CD4-positive, CD25-positive, alpha-beta regulatory T cell (primary cell): Measurements from ENCODE around the gene ALKBH6. TPM values are rescaled to one million over a fixed set of nuclear protein-coding genes. Genes with fewer than 3 reads are reported as not detected.

Source experiments
- ATAC-seq, 2 donors: fragments of 150-1000 bp; cut with Tn5 transposase; one replicate each; pipeline ENCODE4 v1.10.0; 2021; ENCODE audit warnings: low read depth in 2 of 2, moderate number of reproducible peaks in 2 of 2, moderate library complexity in 1 of 2
- DNase-seq, 3 donors: peaks; one replicate each; pipeline versions ENCODE4 v3.0.0 to v3.0.0-alpha.2; 2012 to 2022; ENCODE audit warnings: mixed read lengths in 1 of 3
- H3K27ac ChIP-seq: one replicate; pipeline ENCODE4 v1.7.0; 2013; ENCODE audit warnings: mild to moderate bottlenecking, low read length; ENCODE audit not compliant: insufficient read depth, poor library complexity, severe bottlenecking
- H3K27me3 ChIP-seq: one replicate; pipeline ENCODE4 v1.7.0; 2013; ENCODE audit warnings: low read length; ENCODE audit not compliant: control insufficient read depth, insufficient read depth
- H3K36me3 ChIP-seq: one replicate; pipeline ENCODE4 v1.7.0; 2013; ENCODE audit warnings: mild to moderate bottlenecking, low read length, moderate library complexity; ENCODE audit not compliant: control insufficient read depth, insufficient read depth
- H3K4me1 ChIP-seq: 2 replicates; pipeline ENCODE4 v1.7.0; 2013; ENCODE audit warnings: mild to moderate bottlenecking, low read length; ENCODE audit not compliant: insufficient read depth, control insufficient read depth, poor library complexity, severe bottlenecking
- H3K4me3 ChIP-seq: one replicate; pipeline ENCODE4 v1.7.0; 2013; ENCODE audit warnings: low read depth, mild to moderate bottlenecking, low read length, moderate library complexity
- H3K9me3 ChIP-seq, 2 experiments: 1 replicate in 1 of 2; 2 replicates in 1 of 2; pipeline ENCODE4 v1.7.0; 2013; ENCODE audit warnings: low read length in 2 of 2, mild to moderate bottlenecking in 1 of 2, moderate library complexity in 1 of 2; ENCODE audit not compliant: control insufficient read depth in 2 of 2
- H3K27ac Mint-ChIP-seq, 3 donors: one replicate each; pipeline ENCODE4 v1.8.0; 2020 to 2022; ENCODE audit warnings: mild to moderate bottlenecking in 3 of 3, mixed read lengths in 3 of 3, moderate library complexity in 2 of 3
- H3K27me3 Mint-ChIP-seq: one replicate; pipeline ENCODE4 v1.8.0; 2022; ENCODE audit warnings: mild to moderate bottlenecking, mixed read lengths
- H3K36me3 Mint-ChIP-seq: one replicate; pipeline ENCODE4 v1.8.0; 2020; ENCODE audit warnings: mixed read lengths
- H3K4me1 Mint-ChIP-seq, 4 donors: one replicate each; pipeline ENCODE4 v1.8.0; 2020 to 2022; ENCODE audit warnings: mixed read lengths in 4 of 4, mild to moderate bottlenecking in 1 of 4
- H3K4me3 Mint-ChIP-seq, 4 donors: one replicate each; pipeline ENCODE4 v1.8.0; 2020 to 2022; ENCODE audit warnings: mild to moderate bottlenecking in 4 of 4, mixed read lengths in 4 of 4, moderate library complexity in 3 of 4
- H3K9me3 Mint-ChIP-seq, 7 donors: one replicate each; pipeline ENCODE4 v1.8.0; 2020 to 2022; ENCODE audit warnings: mixed read lengths in 7 of 7, mild to moderate bottlenecking in 3 of 7, moderate library complexity in 2 of 7
- polyA plus RNA-seq, 4 donors: library from polyadenylated mRNA; unstranded; fragments of 300-500 nt; fragmentation: Illumina TruSeq; gene quantifications; one replicate each; pipeline ENCODE4 v1.2.3, GENCODE V29; 2021
- total RNA-seq: library from RNA; stranded (reverse); gene quantifications from one replicate; pipeline ENCODE4 v1.2.3, GENCODE V29; 2022

ALKBH6 gene
- total RNA-seq (35.8 TPM), polyA plus RNA-seq (10 to 100 TPM; 18.3 to 32.7 (median 24.8) TPM)

DNA sequence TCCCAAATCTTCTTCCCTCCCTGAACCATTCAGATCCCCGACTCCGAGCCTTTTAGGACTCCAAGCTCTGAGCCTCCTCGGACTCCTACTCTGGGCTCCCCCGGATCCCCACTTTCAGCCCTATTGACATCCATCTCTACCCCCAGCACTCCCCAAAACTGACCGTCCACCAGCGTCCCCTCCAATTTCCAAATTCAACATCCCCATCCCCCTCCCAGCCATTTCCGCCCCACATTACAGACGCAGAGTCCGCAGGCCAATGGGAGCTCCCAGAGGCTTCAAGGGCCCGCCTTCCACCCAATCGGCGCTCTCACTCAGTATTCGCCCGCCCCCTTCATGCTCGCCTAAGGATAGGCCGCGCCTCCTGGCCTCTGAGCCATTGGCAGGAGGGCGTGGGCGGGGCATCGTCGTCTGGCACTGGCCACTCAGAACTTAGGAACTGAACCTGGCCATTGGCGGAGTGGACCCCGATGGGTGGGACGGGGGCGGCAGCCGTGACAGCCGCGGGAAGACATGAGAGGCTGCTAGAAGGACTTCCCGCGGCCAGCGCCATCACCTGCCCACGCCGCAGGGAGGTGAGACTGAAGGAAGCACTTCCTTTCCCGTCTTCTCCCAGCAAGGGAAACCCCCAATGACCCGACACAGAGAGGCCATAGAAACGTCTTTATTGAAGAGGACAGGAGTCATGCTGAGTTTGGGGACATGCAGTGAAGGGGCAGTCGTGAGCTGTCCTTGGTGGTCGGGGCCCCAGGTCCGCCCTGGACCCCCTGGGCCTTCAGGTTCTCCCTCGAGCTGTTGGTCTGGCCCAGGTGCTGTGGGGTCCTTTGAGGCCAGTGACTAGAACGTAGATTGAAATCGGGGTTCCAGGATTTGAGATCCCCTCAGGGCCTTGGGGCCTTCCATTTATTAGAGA, at the start of gene ALKBH6:
TSS of gene ALKBH6 (minus strand) at position 202 of the 913 bp plus-strand sequence. CDS start 816 bp downstream, outside the sequence.
- no peaks in the 10 kb centered on the region for H3K27me3 ChIP-seq
- Mint-ChIP-seq H3K36me3 (peaks cover 5% of the 10 kb centered on the region), H3K9me3 (no peaks in the 10 kb centered on the region), H3K27me3 (no peaks in the 10 kb centered on the region), H3K27ac (peak within 1 kb of the TSS; percentile 97 to 100 (median 97)), H3K4me1 (peaks cover 4 to 45% (median 24%) of the 10 kb centered on the region in 4 donors), H3K4me3 (peak within 1 kb of the TSS; percentile 86 to 99 (median 98))
- peak within 1 kb of the TSS; percentile 90 for H3K4me3 ChIP-seq
- no peaks in the 10 kb centered on the region for H3K36me3 ChIP-seq
- peaks cover 23% of the 10 kb centered on the region for H3K4me1 ChIP-seq
- ATAC-seq = peak; percentile 98 to 99
- peak; percentile 98 to 100 (median 99) for DNase-seq
- no peaks in the 10 kb centered on the region for H3K9me3 ChIP-seq
- H3K27ac ChIP-seq = peak within 1 kb of the TSS; percentile 85

DNA sequence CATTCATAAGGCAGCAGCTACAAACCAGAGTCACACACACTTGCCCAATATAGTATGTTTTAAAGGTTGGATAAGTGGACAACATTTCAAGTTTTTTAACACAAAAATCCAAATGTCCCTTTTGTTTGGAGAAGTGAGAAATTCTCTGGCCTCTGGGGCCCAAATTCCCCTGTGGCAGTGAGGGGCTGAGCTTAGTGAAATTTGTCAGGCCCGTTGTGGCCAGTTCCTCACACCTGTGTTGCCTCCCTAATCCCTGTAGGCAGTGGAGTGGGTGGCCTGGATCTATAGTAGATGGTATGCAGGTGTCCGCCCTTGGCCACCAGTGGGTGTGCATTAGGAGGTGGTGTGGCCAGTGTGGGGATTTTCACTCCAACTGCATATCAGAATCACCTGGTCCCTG, 47.4 kb upstream of the ALKBH6 start:
- no peak overlapping the region for H3K27ac Mint-ChIP-seq
- no peaks in the 10 kb centered on the region for H3K27me3 Mint-ChIP-seq
- H3K36me3 Mint-ChIP-seq = no peaks in the 10 kb centered on the region
- Histone ChIP-seq H3K27me3 (no peaks in the 10 kb centered on the region), H3K4me1 (no peaks in the 10 kb centered on the region), H3K4me3 (no peak overlapping the region), H3K36me3 (no peaks in the 10 kb centered on the region), H3K27ac (no peak overlapping the region), H3K9me3 (no peaks in the 10 kb centered on the region)
- H3K9me3 Mint-ChIP-seq = peaks cover 0 to 2% (median 0%) of the 10 kb centered on the region in 7 donors
- DNase-seq (no peak), ATAC-seq (no peak)
- H3K4me1 Mint-ChIP-seq = peaks cover 0 to 4% (median under 1%) of the 10 kb centered on the region in 4 donors
- H3K4me3 Mint-ChIP-seq = no peak overlapping the region

DNA sequence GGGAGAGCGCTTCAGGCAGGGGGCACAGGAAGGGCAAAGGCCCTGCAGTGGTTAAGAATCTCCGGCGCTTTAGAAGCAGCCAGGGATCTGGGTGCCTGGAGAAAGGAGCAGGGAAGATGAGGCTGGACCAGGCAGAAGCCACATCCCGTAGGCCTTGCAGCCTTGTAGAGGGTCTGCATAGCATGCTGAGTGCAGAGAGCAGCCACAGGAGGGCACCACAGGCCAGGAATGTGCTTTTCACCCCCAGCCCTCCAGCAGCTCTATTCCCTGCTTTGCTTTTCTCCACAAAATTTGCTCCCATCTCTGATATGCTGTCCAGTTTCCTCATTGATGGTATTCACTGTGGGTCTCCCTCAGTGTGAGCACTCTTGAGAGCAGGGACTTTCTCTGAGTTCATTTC, 46.4 kb upstream of the ALKBH6 start:
- no peaks in the 10 kb centered on the region for H3K27me3 Mint-ChIP-seq
- peak overlapping the region in 2 of 3 donors; percentile 78 to 94 for H3K27ac Mint-ChIP-seq
- peak overlapping the region in 1 of 4 donors; percentile 45 for H3K4me3 Mint-ChIP-seq
- no peaks in the 10 kb centered on the region for H3K9me3 ChIP-seq
- H3K36me3 Mint-ChIP-seq = no peaks in the 10 kb centered on the region
- no peaks in the 10 kb centered on the region for H3K36me3 ChIP-seq
- DNase-seq (peak in 2 of 3 donors; percentile 2 to 12), ATAC-seq (no peak)
- peaks cover 2 to 8% (median 5%) of the 10 kb centered on the region in 4 donors for H3K4me1 Mint-ChIP-seq
- no peak overlapping the region for H3K4me3 ChIP-seq
- H3K27me3 ChIP-seq = no peaks in the 10 kb centered on the region
- H3K9me3 Mint-ChIP-seq = no peaks in the 10 kb centered on the region
- peaks cover 3% of the 10 kb centered on the region for H3K4me1 ChIP-seq
- H3K27ac ChIP-seq = no peak overlapping the region

DNA sequence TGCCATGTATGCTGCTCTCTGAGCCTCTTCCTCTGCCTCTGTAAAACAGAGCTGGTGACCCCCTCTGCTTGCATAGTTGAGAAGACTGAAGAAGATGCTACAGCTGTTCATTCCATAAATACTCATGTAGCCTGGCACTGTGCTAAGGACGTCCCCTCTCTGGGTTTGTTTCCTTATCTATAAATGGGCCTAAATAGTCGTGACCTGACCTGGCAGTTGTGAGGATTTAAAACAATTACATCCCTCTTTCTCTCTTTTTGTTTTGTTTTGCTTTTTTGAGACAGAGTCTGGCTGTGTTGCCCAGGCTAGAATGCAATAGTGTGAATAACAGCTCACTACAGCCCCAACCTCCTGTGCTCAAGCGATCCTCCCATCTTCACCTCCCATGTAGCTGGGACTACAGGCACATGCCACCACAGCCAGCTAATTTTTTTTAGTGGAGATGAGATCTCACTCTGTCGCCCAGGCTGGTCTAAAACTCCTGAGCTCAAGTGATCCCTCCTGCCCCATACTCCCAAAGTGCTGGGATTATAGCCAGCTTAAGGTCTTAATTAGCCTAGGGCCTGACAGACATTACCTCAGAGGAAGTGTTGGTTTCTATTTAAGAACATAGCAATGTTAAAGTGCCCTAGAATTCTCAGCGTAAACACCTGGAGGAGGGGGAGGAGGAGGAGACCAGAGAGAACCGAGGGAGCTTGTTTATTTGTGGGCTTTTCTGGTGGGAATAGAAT, 45.3 kb upstream of the ALKBH6 start:
- DNase-seq (no peak), ATAC-seq (no peak)
- no peaks in the 10 kb centered on the region for H3K36me3 Mint-ChIP-seq
- Histone ChIP-seq H3K9me3 (no peaks in the 10 kb centered on the region), H3K4me3 (no peak overlapping the region), H3K4me1 (peaks cover 10% of the 10 kb centered on the region), H3K27me3 (no peaks in the 10 kb centered on the region), H3K27ac (no peak overlapping the region), H3K36me3 (no peaks in the 10 kb centered on the region)
- peaks cover 4 to 12% (median 7%) of the 10 kb centered on the region in 4 donors for H3K4me1 Mint-ChIP-seq
- H3K27me3 Mint-ChIP-seq = peaks cover 4% of the 10 kb centered on the region
- peak overlapping the region in 1 of 3 donors; percentile 42 for H3K27ac Mint-ChIP-seq
- H3K4me3 Mint-ChIP-seq = peak overlapping the region in 2 of 4 donors; percentile 70 to 83
- H3K9me3 Mint-ChIP-seq = no peaks in the 10 kb centered on the region

DNA sequence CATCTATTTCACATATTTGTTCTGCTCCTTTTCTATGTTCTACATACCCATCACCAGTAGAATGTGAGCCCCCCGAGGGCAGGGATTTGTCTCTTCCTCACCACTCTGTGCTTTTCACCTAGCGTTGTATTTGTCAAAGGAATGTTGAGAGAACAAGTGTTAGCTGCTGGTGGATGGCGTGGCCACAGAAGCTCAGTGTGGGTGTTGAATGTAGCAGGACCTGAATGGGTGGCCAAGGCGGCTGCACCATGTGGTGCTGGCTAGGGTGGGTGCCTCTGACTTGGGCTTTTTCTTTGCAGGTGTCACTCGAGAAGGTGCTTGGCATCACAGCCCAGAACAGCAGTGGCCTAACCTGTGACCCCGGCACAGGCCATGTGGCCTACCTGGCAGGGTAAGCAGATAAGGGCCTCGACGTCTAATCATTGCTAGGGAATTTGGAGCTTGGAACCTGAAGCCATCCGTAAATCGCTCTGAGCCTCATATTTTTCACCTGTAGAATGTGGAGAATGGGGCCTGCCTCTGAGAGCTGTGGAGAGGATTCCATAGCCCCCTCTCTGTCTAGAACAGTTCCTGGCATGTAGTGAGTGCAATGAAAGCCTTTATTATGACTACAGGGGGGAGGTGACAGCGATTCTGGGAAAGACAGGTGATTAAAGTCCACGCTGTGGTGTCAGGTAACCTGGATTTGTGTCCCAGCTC, 44.6 kb upstream of the ALKBH6 start:
- H3K9me3 Mint-ChIP-seq = no peaks in the 10 kb centered on the region
- Histone ChIP-seq H3K4me3 (no peak overlapping the region), H3K4me1 (peaks cover 12% of the 10 kb centered on the region), H3K9me3 (no peaks in the 10 kb centered on the region), H3K36me3 (no peaks in the 10 kb centered on the region), H3K27me3 (no peaks in the 10 kb centered on the region), H3K27ac (no peak overlapping the region)
- peaks cover 4 to 15% (median 10%) of the 10 kb centered on the region in 4 donors for H3K4me1 Mint-ChIP-seq
- ATAC-seq (no peak), DNase-seq (no peak)
- H3K4me3 Mint-ChIP-seq = peak overlapping the region in 2 of 4 donors; percentile 70 to 83
- no peak overlapping the region for H3K27ac Mint-ChIP-seq
- H3K27me3 Mint-ChIP-seq = peaks cover 4% of the 10 kb centered on the region
- H3K36me3 Mint-ChIP-seq = no peaks in the 10 kb centered on the region

DNA sequence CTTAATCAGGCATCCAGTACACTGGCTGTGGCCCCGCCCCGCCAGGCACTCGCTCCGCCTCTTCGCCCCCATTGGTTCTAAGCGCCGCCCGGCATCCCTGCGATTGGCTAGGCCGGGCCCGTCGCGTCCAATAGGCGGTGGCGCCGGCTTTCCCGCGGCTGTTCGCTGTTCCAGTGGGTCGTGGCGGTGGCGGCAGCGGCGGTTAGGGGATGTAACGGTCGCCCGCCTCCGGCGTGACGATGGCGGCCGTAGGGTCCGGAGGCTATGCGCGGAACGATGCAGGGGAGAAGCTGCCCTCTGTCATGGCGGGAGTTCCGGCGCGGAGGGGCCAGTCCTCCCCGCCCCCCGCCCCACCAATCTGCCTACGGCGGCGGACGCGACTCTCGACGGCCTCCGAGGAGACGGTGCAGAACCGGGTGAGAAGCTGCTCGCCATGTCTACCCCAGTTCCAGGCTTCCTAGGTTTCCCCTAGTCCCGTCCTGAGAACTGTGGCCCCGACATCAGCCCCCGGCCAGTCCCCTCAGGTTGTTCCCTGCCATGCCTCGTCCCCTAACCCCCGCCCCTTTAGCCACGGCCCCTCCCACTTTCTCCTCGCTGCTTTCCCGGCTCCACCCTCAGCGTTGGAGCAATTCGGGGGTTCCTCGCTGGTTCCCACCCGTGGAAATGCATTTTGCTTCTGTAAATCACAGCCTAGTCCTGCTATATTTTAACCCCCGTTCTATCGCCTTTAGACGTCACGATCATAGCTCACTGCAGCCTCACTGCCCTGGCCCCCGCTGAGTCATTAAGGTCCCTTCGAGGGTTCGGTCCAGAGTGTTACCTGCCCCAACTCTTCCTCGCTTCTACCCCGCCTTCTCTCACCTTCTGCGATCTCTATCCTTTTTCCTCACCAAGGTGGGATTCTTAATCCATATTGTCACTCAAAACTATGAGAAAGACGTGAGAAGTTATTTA, 41.0 kb upstream of the ALKBH6 start, which contains the start of gene WDR62:
TSS of gene WDR62 (plus strand) at position 165 of the 954 bp plus-strand sequence. CDS start at position 240, 75 bp downstream.
- H3K27ac ChIP-seq = peak within 1 kb of the TSS; percentile 95
- H3K4me1 Mint-ChIP-seq = peaks cover 4 to 31% (median 23%) of the 10 kb centered on the region in 4 donors
- peaks cover 4% of the 10 kb centered on the region for H3K27me3 Mint-ChIP-seq
- ATAC-seq (peak; percentile 72 to 73), DNase-seq (peak in 2 of 3 donors; percentile 90 to 95)
- H3K9me3 ChIP-seq = no peaks in the 10 kb centered on the region
- peaks cover 16% of the 10 kb centered on the region for H3K4me1 ChIP-seq
- H3K36me3 ChIP-seq = no peaks in the 10 kb centered on the region
- no peaks in the 10 kb centered on the region for H3K27me3 ChIP-seq
- peak within 1 kb of the TSS; percentile 91 to 99 (median 98) for H3K4me3 Mint-ChIP-seq
- no peaks in the 10 kb centered on the region for H3K9me3 Mint-ChIP-seq
- H3K4me3 ChIP-seq = peak within 1 kb of the TSS; percentile 97
- H3K27ac Mint-ChIP-seq = peak within 1 kb of the TSS; percentile 95 to 98 (median 98)
- H3K36me3 Mint-ChIP-seq = peaks cover 4% of the 10 kb centered on the region
